ENCODE measurements around the gene PDSS2.

DNA sequence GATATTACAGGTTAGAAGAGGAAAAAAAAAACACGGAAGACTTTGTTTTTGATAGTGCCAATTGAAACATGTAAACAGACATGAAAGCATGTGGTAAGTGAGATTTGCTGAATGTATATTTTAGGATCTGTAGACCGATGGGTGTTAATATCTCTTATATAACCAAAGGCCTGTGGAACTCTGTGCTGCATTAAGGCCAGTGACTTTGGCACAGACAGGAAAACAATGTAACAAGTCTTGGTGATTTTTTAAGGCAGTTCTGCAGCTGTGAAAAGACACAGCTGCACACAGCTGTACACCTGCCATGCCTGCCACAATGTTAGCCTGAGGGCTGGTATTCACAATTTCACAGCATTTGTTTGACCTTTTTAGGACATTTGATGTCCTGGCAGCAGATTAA, 36.6 kb upstream of the PDSS2 start:
- TF ChIP-seq, protein P1, sequence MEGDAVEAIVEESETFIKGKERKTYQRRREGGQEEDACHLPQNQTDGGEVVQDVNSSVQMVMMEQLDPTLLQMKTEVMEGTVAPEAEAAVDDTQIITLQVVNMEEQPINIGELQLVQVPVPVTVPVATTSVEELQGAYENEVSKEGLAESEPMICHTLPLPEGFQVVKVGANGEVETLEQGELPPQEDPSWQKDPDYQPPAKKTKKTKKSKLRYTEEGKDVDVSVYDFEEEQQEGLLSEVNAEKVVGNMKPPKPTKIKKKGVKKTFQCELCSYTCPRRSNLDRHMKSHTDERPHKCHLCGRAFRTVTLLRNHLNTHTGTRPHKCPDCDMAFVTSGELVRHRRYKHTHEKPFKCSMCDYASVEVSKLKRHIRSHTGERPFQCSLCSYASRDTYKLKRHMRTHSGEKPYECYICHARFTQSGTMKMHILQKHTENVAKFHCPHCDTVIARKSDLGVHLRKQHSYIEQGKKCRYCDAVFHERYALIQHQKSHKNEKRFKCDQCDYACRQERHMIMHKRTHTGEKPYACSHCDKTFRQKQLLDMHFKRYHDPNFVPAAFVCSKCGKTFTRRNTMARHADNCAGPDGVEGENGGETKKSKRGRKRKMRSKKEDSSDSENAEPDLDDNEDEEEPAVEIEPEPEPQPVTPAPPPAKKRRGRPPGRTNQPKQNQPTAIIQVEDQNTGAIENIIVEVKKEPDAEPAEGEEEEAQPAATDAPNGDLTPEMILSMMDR (optimal IDR thresholded peaks at IDR 0.05 in 1 of 3, IDR thresholded peaks at IDR 0.05 in 1 of 3, conservative IDR thresholded peaks at IDR 0.05 in 1 of 3; ENCODE audit: extremely low read depth in 1 of 3, insufficient read depth in 2 of 3, low read length in 3 of 3), result no peak
- TF ChIP-seq EZH2 (IDR thresholded peaks at IDR 0.05; ENCODE audit: low read length), result no peak

Data from keratinocyte (primary cell).